Liver (tissue), 9 donors: ENCODE measurements around the gene GNAI2. TPM values are rescaled to one million over a fixed set of nuclear protein-coding genes. Genes with fewer than 3 reads are reported as not detected.

Experiments
- DNase-seq: peaks from one replicate; pipeline ENCODE4 v3.0.0-alpha.2; 2017; ENCODE audit warnings: low spot score
- H3K27ac ChIP-seq, 2 donors: one replicate each; pipeline ENCODE4 v1.7.0; 2013; ENCODE audit warnings: inconsistent platforms in 2 of 2, low read length in 2 of 2, control low read depth in 1 of 2, low read depth in 1 of 2, mild to moderate bottlenecking in 1 of 2
- H3K27me3 ChIP-seq, 4 donors: one replicate each; pipeline versions ENCODE4 v1.6.1 to v1.7.0; 2013; ENCODE audit warnings: low read length in 3 of 4, inconsistent platforms in 1 of 4, mild to moderate bottlenecking in 1 of 4, moderate library complexity in 1 of 4; ENCODE audit not compliant: control insufficient read depth in 4 of 4, insufficient read depth in 4 of 4
- H3K36me3 ChIP-seq, 4 donors: one replicate each; pipeline versions ENCODE4 v1.6.1 to v1.7.0; 2013; ENCODE audit warnings: low read length in 3 of 4, mild to moderate bottlenecking in 3 of 4, low read depth in 1 of 4, moderate library complexity in 1 of 4; ENCODE audit not compliant: control insufficient read depth in 4 of 4, insufficient read depth in 3 of 4
- H3K4me1 ChIP-seq, 4 donors: one replicate each; pipeline versions ENCODE4 v1.6.1 to v1.7.0; 2013; ENCODE audit warnings: low read length in 3 of 4, mild to moderate bottlenecking in 3 of 4, moderate library complexity in 1 of 4; ENCODE audit not compliant: control insufficient read depth in 4 of 4, insufficient read depth in 4 of 4
- H3K4me3 ChIP-seq, 3 donors: one replicate each; pipeline versions ENCODE4 v1.6.1 to v1.7.0; 2013; ENCODE audit warnings: low read length in 3 of 3, control low read depth in 1 of 3, low read depth in 1 of 3, mild to moderate bottlenecking in 1 of 3
- H3K9ac ChIP-seq, 2 donors: one replicate each; pipeline ENCODE4 v1.7.0; 2013; ENCODE audit warnings: low read length in 2 of 2, mild to moderate bottlenecking in 2 of 2, moderate library complexity in 2 of 2, control low read depth in 1 of 2, low read depth in 1 of 2
- H3K9me3 ChIP-seq, 4 donors: one replicate each; pipeline versions ENCODE4 v1.6.1 to v1.7.0; 2013; ENCODE audit warnings: low read length in 3 of 4; ENCODE audit not compliant: control insufficient read depth in 4 of 4
- ATF3 ChIP-seq: IDR thresholded peaks from 2 replicates; pipeline ENCODE4 v1.6.1; 2016; ENCODE audit warnings: antibody characterized with exemption
- CTCF ChIP-seq: fragments of 150-350 bp; IDR thresholded peaks from 2 replicates; pipeline ENCODE4 v1.5.1; 2017; ENCODE audit warnings: improper control_type of control experiment, low read depth, low read length; ENCODE audit not compliant: missing input control
- EGR1 ChIP-seq, 2 donors: IDR thresholded peaks; 2 replicates each; pipeline ENCODE4 v1.6.1; 2016 to 2018; ENCODE audit warnings: antibody characterized with exemption in 2 of 2, low read depth in 2 of 2
- FOXA1 ChIP-seq: IDR thresholded peaks from 2 replicates; pipeline ENCODE4 v1.6.1; 2016; ENCODE audit warnings: antibody characterized with exemption
- FOXA2 ChIP-seq: IDR thresholded peaks from 2 replicates; pipeline ENCODE4 v1.6.1; 2016; ENCODE audit warnings: antibody characterized with exemption
- GABPA ChIP-seq, 2 donors: IDR thresholded peaks in 1 of 2; conservative IDR thresholded peaks in 1 of 2; 2 replicates each; pipeline ENCODE4 v1.6.1; 2016; ENCODE audit warnings: antibody characterized with exemption in 2 of 2, mild to moderate bottlenecking in 1 of 2, moderate library complexity in 1 of 2
- HNF4A ChIP-seq, 2 donors: conservative IDR thresholded peaks; 2 replicates each; pipeline ENCODE4 v1.6.1; 2016; ENCODE audit warnings: antibody characterized with exemption in 2 of 2, mild to moderate bottlenecking in 2 of 2
- HNF4G ChIP-seq: IDR thresholded peaks from 2 replicates; pipeline ENCODE4 v1.6.1; 2016; ENCODE audit warnings: antibody characterized with exemption
- JUND ChIP-seq, 2 donors: IDR thresholded peaks; 2 replicates each; pipeline ENCODE4 v1.6.1; 2016; ENCODE audit warnings: antibody characterized with exemption in 2 of 2
- MAX ChIP-seq: IDR thresholded peaks from 2 replicates; pipeline ENCODE4 v1.6.1; 2016; ENCODE audit warnings: antibody characterized with exemption
- NR2F2 ChIP-seq: IDR thresholded peaks from 2 replicates; pipeline ENCODE4 v1.6.1; 2016; ENCODE audit warnings: antibody characterized with exemption
- RAD21 ChIP-seq, 2 donors: IDR thresholded peaks; 2 replicates each; pipeline ENCODE4 v1.6.1; 2016; ENCODE audit warnings: antibody characterized with exemption in 2 of 2, mild to moderate bottlenecking in 2 of 2
- REST ChIP-seq: IDR thresholded peaks from 2 replicates; pipeline ENCODE4 v1.6.1; 2016; ENCODE audit warnings: antibody characterized with exemption, mild to moderate bottlenecking
- RXRA ChIP-seq, 2 donors: IDR thresholded peaks; 2 replicates each; pipeline ENCODE4 v1.6.1; 2017 to 2018; ENCODE audit warnings: antibody characterized with exemption in 2 of 2, mild to moderate bottlenecking in 1 of 2
- SP1 ChIP-seq: IDR thresholded peaks from 2 replicates; pipeline ENCODE4 v1.6.1; 2018; ENCODE audit warnings: antibody characterized with exemption, mild to moderate bottlenecking
- TAF1 ChIP-seq: conservative IDR thresholded peaks from 2 replicates; pipeline ENCODE4 v1.6.1; 2016; ENCODE audit warnings: antibody characterized with exemption, mild to moderate bottlenecking
- YY1 ChIP-seq: IDR thresholded peaks from 2 replicates; pipeline ENCODE4 v1.6.1; 2016; ENCODE audit warnings: antibody characterized with exemption, mild to moderate bottlenecking
- ZBTB33 ChIP-seq: IDR thresholded peaks from 2 replicates; pipeline ENCODE4 v1.6.1; 2016; ENCODE audit warnings: antibody characterized with exemption
- WGBS: extraction: QIAGEN DNeasy Blood & Tissue Kit; methylation state at CpG from one replicate; pipeline ENCODE4 v1.1.7; 2013; 5-methylcytosine and 5-hydroxymethylcytosine counted together
- polyA plus RNA-seq, 2 donors: library from polyadenylated mRNA; stranded (reverse) in 1 of 2; unstranded in 1 of 2; fragments of 200-250 nt in 1 of 2; fragments of >200 nt in 1 of 2; fragmentation: Nextera tagmentation in 1 of 2; extraction: Ambion mirVana in 1 of 2; gene quantifications; one replicate each; pipeline versions ENCODE4 v1.2.1 to v1.2.3, GENCODE V29; 2013 to 2015
- total RNA-seq, 2 donors: library from RNA; depleted of rRNA; stranded (reverse); fragments of >200 nt; gene quantifications; one replicate each; pipeline ENCODE4 v1.2.3, GENCODE V29; 2014
- donor health status: healthy.
- donor health status: healthy.
- donor health status: healthy.
- donor health status: healthy.
- donor health status: healthy.

Gene GNAI2
- total and polyA plus RNA-seq, 4 donors = 58.3 to 86.3 (median 62.3) TPM

GRCh38 chr3:50302095-50303012 is 66.3 kb downstream of the GNAI2 start:
- TF ChIP-seq SP1 (no peak), HNF4G (no peak), RXRA (IDR thresholded peaks at IDR 0.05) (no peak), ATF3 (no peak), GABPA (IDR thresholded peaks at IDR 0.05 in 1 of 2, conservative IDR thresholded peaks at IDR 0.05 in 1 of 2) (no peak), YY1 (peak; percentile 87), HNF4A (conservative IDR thresholded peaks at IDR 0.05) (no peak), NR2F2 (no peak), RAD21 (IDR thresholded peaks at IDR 0.05) (peak in 1 of 2 donors; percentile 3), REST (peak; percentile 47), ZBTB33 (no peak), CTCF (no peak), FOXA2 (no peak), TAF1 (no peak), EGR1 (IDR thresholded peaks at IDR 0.05; ENCODE audit: low read depth in 2 of 2) (no peak), MAX (peak; percentile 59), FOXA1 (no peak), JUND (IDR thresholded peaks at IDR 0.05) (no peak)
- 35% methylated on average over 32 of the region's 32 CpGs for WGBS
- H3K4me3 ChIP-seq = peak overlapping the region; percentile 50 to 81 (median 66)
- H3K4me1 ChIP-seq = peaks cover 12 to 48% (median 31%) of the 10 kb centered on the region in 4 donors
- peak; percentile 32 for DNase-seq
- H3K27me3 ChIP-seq = no peaks in the 10 kb centered on the region
- peak overlapping the region; percentile 84 to 98 for H3K27ac ChIP-seq
- no peaks in the 10 kb centered on the region for H3K9me3 ChIP-seq
- H3K9ac ChIP-seq = peak overlapping the region; percentile 75 to 87
- H3K36me3 ChIP-seq = peaks cover 0 to 3% (median 0%) of the 10 kb centered on the region in 4 donors
